GM12873 (cell line): Measurements from ENCODE around the gene PJA1.

Source experiments
- TF ChIP-seq, protein P1 (sequence below): IDR thresholded peaks from 2 replicates; pipeline ENCODE4 v1.5.1; 2012; ENCODE audit warnings: low read depth, mild to moderate bottlenecking, moderate library complexity, low read length, control low read depth; ENCODE audit not compliant: insufficient read depth; ENCODE audit errors: missing control alignments

Gene PJA1

DNA sequence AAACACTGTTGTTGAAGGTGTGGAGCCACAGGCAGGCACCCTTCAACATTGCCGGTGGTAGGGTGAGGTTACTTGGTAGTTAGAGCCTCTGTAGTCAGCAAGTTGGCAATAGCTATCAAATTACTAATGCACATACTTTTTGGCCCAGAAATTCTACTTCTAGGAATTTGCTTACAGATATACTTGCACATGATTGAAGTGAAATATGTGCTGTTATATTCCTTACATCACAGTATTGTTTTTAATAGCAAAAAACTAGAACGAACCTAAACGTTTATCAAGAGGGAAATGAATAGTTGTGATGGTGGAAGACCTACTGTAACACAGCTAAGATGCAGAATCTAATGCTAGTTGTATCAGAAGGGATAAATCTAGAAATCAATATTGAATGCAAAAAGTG, 7.7 kb upstream of the PJA1 start:
- TF ChIP-seq, protein P1, sequence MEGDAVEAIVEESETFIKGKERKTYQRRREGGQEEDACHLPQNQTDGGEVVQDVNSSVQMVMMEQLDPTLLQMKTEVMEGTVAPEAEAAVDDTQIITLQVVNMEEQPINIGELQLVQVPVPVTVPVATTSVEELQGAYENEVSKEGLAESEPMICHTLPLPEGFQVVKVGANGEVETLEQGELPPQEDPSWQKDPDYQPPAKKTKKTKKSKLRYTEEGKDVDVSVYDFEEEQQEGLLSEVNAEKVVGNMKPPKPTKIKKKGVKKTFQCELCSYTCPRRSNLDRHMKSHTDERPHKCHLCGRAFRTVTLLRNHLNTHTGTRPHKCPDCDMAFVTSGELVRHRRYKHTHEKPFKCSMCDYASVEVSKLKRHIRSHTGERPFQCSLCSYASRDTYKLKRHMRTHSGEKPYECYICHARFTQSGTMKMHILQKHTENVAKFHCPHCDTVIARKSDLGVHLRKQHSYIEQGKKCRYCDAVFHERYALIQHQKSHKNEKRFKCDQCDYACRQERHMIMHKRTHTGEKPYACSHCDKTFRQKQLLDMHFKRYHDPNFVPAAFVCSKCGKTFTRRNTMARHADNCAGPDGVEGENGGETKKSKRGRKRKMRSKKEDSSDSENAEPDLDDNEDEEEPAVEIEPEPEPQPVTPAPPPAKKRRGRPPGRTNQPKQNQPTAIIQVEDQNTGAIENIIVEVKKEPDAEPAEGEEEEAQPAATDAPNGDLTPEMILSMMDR: no peak

DNA sequence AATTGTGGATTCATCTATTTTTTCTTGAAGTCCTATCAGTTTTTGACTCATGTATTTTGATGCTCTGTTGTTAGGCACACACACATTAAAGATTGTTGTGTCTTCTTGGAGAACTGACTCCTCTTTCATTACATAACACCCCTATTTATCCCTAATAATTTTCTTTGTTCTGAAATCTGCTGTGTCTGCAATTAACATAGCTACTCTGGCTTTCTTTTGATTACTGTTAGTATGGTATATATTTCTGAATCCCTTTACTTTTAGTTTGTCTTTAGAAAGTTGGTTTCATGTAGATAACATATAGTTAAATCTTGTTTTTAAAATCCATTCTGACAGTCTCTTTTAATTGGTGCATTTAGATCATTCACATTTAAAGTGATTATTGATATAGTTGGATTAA, 5.1 kb upstream of the PJA1 start:
- TF ChIP-seq, protein P1: no peak

DNA sequence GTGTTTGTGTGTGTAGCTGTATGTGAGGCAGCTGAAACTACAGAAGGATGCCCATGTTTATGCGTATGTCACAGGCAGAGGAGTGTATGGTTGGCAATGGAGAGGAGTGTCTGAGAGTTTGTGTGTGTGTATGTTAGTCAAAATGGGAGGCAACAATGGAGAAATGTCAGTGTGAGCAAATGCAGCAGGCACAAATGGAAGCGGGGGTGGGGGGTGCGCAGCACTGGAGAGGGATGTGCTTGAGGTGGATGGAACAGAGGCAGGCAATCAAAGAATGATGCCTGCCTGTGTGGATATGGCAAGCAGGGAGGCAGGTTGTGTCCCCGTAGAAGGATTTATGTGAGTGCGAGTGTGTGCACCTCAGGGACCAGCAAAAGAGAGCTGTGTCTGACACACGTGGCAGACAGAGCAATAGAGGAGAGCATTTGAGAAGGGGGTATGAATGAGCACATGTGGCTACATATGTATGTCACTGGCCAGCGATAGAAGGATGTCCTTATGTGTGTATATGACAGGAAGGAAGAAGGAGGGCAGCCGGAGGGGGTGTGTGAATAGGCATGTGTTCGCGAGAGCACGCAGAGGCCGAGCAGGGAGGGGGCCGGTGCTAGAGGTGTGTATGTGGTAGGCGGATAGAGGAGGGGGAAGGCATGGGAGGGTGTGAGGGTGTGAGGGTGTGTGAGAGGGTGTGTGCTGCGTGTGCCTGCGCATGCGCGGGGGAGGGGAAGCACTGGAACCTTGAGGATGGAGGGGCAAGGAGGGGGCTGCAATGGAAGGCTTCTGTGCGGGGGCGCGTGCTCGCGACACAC, 1.1 kb downstream of the PJA1 start:
- TF ChIP-seq, protein P1: no peak

DNA sequence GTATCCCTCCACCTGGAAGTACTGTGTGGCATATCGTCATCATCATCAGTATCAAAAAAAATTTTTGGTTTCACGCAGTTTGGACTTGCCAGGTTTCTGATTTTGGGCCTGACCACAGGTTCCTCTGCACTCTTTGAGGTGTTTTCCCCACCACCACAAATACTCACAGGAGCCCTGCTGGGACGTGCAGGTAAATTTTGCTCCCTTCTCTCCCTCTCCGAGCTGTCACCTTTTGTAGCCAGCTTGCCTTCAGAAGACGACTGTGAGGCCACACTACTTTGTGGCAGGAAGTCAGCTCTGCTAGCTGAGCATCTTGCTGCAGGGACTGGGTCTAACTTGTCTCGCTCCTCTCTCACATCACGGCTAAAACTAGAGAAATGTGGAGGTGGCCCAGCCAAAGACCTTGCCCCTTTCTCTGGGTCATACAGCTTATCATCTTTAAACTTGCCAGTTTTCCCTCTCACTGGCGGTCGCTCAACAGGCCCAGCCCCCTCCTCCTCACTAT, 2.8 kb downstream of the PJA1 start:
- TF ChIP-seq, protein P1: no peak

DNA sequence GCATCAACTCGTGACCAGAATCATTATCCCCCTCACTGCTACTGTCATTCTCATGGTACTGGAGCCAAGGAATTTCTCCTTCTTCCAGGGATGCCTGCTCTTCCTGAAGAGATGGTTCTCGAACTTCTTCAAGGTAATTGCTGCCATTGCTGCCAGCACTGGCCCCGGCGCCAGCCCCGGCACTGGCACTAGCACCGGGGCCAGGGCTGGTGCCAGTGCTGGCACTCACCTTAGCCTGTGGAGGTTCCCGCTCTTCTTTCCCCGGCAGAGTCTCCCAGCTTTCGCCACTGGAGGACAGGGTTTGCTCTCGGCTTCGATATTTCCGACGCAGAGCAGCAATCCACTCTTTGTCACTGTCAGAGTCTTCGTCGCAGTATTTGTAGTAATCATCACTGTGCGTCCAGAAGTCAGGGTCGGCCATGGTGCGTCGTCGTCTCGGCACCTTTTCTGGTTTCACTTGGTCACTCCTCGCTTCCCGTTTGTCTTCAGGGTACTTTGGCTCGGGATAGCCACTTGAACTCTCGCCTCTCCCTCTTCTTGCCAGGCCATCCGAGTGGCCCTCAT, 3.4 kb downstream of the PJA1 start:
- TF ChIP-seq, protein P1: no peak

DNA sequence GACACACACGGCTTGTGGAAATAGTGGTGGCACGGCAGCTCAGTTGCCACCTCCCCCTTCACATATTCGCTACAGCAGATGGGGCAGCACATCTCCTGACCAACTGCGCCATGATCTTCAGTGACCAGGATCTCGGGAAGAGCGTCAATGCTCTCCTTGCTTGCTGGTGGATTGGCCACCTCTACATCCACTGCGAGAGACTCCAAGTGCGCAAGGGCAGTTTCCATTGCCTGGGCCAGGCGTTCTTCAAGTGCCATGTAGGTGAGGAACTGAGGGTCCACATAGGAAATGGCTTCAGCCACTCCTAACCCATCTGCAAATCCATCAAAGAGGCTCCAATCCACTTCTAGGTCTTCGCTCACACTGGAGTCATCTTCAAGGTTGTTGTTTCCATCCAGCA, 3.9 kb downstream of the PJA1 start:
- TF ChIP-seq, protein P1: no peak

DNA sequence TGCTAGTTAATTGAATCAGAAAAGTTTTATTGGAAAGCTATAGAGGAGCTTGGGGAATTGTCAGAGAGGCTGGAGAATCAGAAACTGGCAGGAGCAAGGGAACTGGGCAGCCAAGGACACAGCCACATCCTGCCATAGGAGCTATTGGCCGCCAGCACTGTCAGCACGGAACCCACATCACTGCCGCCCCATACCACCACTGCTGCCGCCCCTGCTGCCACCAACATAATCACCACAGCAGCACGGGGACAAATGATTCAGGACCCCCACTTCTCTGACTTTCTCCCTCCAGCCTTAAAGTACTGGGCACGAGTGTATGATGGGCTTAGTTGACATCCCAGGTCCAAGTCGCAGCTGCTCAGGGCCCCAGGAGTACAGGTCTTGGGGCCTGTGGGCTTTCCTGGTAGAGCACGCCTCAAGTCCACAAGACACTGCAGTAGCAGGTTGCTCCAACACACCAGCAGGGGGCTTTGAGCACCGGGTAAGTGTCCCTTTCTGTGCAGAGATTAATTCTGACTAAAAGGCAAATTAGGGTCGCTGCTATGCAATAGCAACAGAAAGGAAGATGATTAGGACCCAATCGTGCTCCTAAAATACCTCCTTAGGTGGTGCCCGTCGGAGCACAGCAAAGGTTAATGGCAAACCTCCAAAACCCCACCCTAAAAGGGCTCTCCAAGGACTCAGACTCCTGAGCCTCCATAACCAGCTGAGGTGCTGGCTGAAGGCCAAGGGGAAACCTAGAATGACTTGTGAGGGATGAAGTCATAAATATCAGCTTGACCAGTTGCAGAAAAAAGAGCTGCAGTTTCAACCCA, 6.9 kb downstream of the PJA1 start:
- TF ChIP-seq, protein P1: peak; percentile 73
